PC-9 (cell line): ENCODE measurements around the gene CALML6. TPM values are rescaled to one million over a fixed set of nuclear protein-coding genes. Genes with fewer than 3 reads are reported as not detected.

Experiments used
- BruUV-seq: library from RNA; stranded (reverse); fragments of 400-500 nt; replicated peaks from 2 replicates; lab custom pipeline; 2021; lab: Mats Ljungman, UMichigan
- CTCF ChIA-PET: fragments of 300-600 bp; sonication (Branson Sonifier 250); formaldehyde crosslinking; loops from one replicate; lab custom pipeline; 2022; ENCODE audit warnings: antibody characterized with exemption; lab: Charles Lee
- POLR2A ChIA-PET: fragments of 300-600 bp; sonication (Branson Sonifier 250); formaldehyde crosslinking; loops from one replicate; lab custom pipeline; 2022; ENCODE audit warnings: antibody characterized with exemption; ENCODE audit not compliant: unreplicated experiment; lab: Charles Lee
- DNase-seq, 2 experiments: peaks; one replicate each; pipeline versions ENCODE4 v3.0.0 to v3.0.0-alpha.2; 2015 to 2022; ENCODE audit warnings: mixed read lengths in 1 of 2
- H2AFZ ChIP-seq: fragments of 200-600 bp; sonication (generic); 2 replicates; pipeline ENCODE4 v1.8.1; 2017; ENCODE audit warnings: antibody characterized with exemption
- H3F3A ChIP-seq: fragments of 200-600 bp; sonication (generic); 2 replicates; pipeline ENCODE4 v1.8.1; 2017; ENCODE audit warnings: antibody characterized with exemption, mild to moderate bottlenecking, low read depth; ENCODE audit not compliant: insufficient read depth
- H3K27ac ChIP-seq: fragments of 200-600 bp; sonication (generic); 2 replicates; pipeline ENCODE4 v1.6.1; 2016; ENCODE audit warnings: mixed run types
- H3K27me3 ChIP-seq: fragments of 200-600 bp; sonication (generic); 2 replicates; pipeline ENCODE4 v1.6.1; 2016; ENCODE audit warnings: low read depth, mixed run types; ENCODE audit not compliant: insufficient read depth
- H3K36me3 ChIP-seq: fragments of 200-600 bp; sonication (generic); 2 replicates; pipeline ENCODE4 v1.6.1; 2016; ENCODE audit warnings: low read depth, mixed run types
- H3K4me1 ChIP-seq: fragments of 200-600 bp; sonication (generic); replicated peaks from 2 replicates; pipeline ENCODE4 v1.6.1; 2016; ENCODE audit warnings: mixed run types; ENCODE audit not compliant: insufficient read depth
- H3K4me2 ChIP-seq: fragments of 200-600 bp; sonication (generic); 2 replicates; pipeline ENCODE4 v1.6.1; 2017; ENCODE audit warnings: mixed run types
- H3K4me3 ChIP-seq: fragments of 200-600 bp; sonication (generic); 2 replicates; pipeline ENCODE4 v1.6.1; 2016; ENCODE audit warnings: mixed run types
- H3K79me2 ChIP-seq: fragments of 200-600 bp; sonication (generic); 2 replicates; pipeline ENCODE4 v1.6.1; 2017; ENCODE audit warnings: low read depth, mixed run types
- H3K9me2 ChIP-seq: fragments of 200-600 bp; sonication (generic); 2 replicates; pipeline ENCODE4 v1.8.1; 2017; ENCODE audit warnings: mild to moderate bottlenecking; ENCODE audit not compliant: insufficient read depth
- H3K9me3 ChIP-seq: fragments of 200-600 bp; sonication (generic); 2 replicates; pipeline ENCODE4 v1.8.1; 2016; ENCODE audit warnings: low read depth; ENCODE audit not compliant: insufficient read depth
- H4K20me1 ChIP-seq: fragments of 200-600 bp; sonication (generic); 2 replicates; pipeline ENCODE4 v1.8.1; 2017; ENCODE audit not compliant: insufficient read depth
- CTCF ChIP-seq: fragments of 200-600 bp; sonication (generic); conservative IDR thresholded peaks from 2 replicates; pipeline ENCODE4 v1.6.1; 2017; ENCODE audit warnings: mixed run types, antibody characterized with exemption, mild to moderate bottlenecking, moderate library complexity
- EZH2 ChIP-seq: fragments of 200-600 bp; sonication (generic); IDR thresholded peaks from 2 replicates; pipeline ENCODE4 v1.8.0; 2017; ENCODE audit warnings: antibody characterized with exemption, low read depth
- intact Hi-C: fragments of 100-400 bp; cut with micrococcal nuclease; formaldehyde crosslinking; loops from one replicate; pipeline ENCODE4 v1.10.0; 2022; ENCODE audit not compliant: unreplicated experiment
- total RNA-seq: library from RNA; stranded (reverse); gene quantifications from 2 replicates; pipeline ENCODE4 v1.2.3, GENCODE V29; 2021

Gene CALML6
- total RNA-seq, 1 experiment from 2014 or later, result 2.1 TPM

- Histone ChIP-seq H3F3A (no peaks in the 10 kb centered on the region), H3K36me3 (no peaks in the 10 kb centered on the region), H3K4me2 (no peak overlapping the region), H2AFZ (no peak overlapping the region), H3K4me1 (no peaks in the 10 kb centered on the region), H3K27me3 (peaks cover 54% of the 10 kb centered on the region), H3K9me3 (no peaks in the 10 kb centered on the region), H3K27ac (no peak overlapping the region), H3K79me2 (no peaks in the 10 kb centered on the region), H3K4me3 (no peak overlapping the region), H4K20me1 (no peaks in the 10 kb centered on the region), H3K9me2 (no peaks in the 10 kb centered on the region)
- DNase-seq, result no peak
- POLR2A ChIA-PET, result no interaction called here
- intact Hi-C loops, result no loop called here
- TF ChIP-seq CTCF (no peak), EZH2 (no peak)
- no TSS peak for BruUV-seq
- CTCF ChIA-PET, result no interaction called here
These were observed 41.8 kb downstream of the CALML6 start for GRCh38 chr1:1956586-1957532.

GRCh38 chr1:1957533-1957961, 42.5 kb downstream of the CALML6 start:
- TF ChIP-seq EZH2, result no peak
- TF ChIP-seq CTCF, result no peak
- intact Hi-C loops, result no loop called here
- no peak overlapping the region for H3K4me3 ChIP-seq
- no peaks in the 10 kb centered on the region for H3K4me1 ChIP-seq
- no TSS peak for BruUV-seq
- DNase-seq, result no peak
- ChIA-PET CTCF (no interaction called here), POLR2A (no interaction called here)
- no peak overlapping the region for H3K27ac ChIP-seq
- no peaks in the 10 kb centered on the region for H3F3A ChIP-seq
- peaks cover 49% of the 10 kb centered on the region for H3K27me3 ChIP-seq
- no peaks in the 10 kb centered on the region for H3K9me2 ChIP-seq
- no peaks in the 10 kb centered on the region for H3K36me3 ChIP-seq
- no peaks in the 10 kb centered on the region for H3K79me2 ChIP-seq
- H3K9me3 ChIP-seq, result no peaks in the 10 kb centered on the region
- no peak overlapping the region for H2AFZ ChIP-seq
- no peak overlapping the region for H3K4me2 ChIP-seq
- H4K20me1 ChIP-seq, result no peaks in the 10 kb centered on the region

- Histone ChIP-seq H4K20me1 (no peaks in the 10 kb centered on the region), H3K4me1 (no peaks in the 10 kb centered on the region), H3K9me3 (no peaks in the 10 kb centered on the region), H3K36me3 (no peaks in the 10 kb centered on the region), H3K9me2 (no peaks in the 10 kb centered on the region), H3K27me3 (peaks cover 49% of the 10 kb centered on the region), H3K4me2 (no peak overlapping the region), H3K4me3 (no peak overlapping the region), H3K27ac (no peak overlapping the region), H3F3A (no peaks in the 10 kb centered on the region), H2AFZ (no peak overlapping the region), H3K79me2 (no peaks in the 10 kb centered on the region)
- POLR2A ChIA-PET, result no interaction called here
- CTCF ChIA-PET, result no interaction called here
- no TSS peak for BruUV-seq
- TF ChIP-seq CTCF (no peak), EZH2 (no peak)
- DNase-seq, result no peak
- intact Hi-C loops, result no loop called here
These were observed 43.0 kb downstream of the CALML6 start for GRCh38 chr1:1958071-1958541.
